Smooth muscle cell (in vitro differentiated cells): ENCODE data around the gene REEP6. TPM values are rescaled to one million over a fixed set of nuclear protein-coding genes. Genes with fewer than 3 reads are reported as not detected.

Experiments used
- DNase-seq: peaks from one replicate; lab custom pipeline; 2025; ENCODE audit not compliant: unreplicated experiment; lab: John Stamatoyannopoulos, UW
- H2AFZ ChIP-seq: fragments of 200-600 bp; sonication (generic); 2 replicates; pipeline ENCODE4 v1.6.0; 2016; ENCODE audit warnings: antibody characterized with exemption, low read depth, mild to moderate bottlenecking
- H3F3A ChIP-seq: fragments of 200-600 bp; sonication (generic); 2 replicates; pipeline ENCODE4 v1.6.0; 2017; ENCODE audit warnings: antibody characterized with exemption, low read depth
- H3K27ac ChIP-seq: fragments of 200-600 bp; sonication (generic); 2 replicates; pipeline ENCODE4 v1.5.1; 2016; ENCODE audit warnings: low read depth, mild to moderate bottlenecking
- H3K27me3 ChIP-seq: fragments of 200-600 bp; sonication (generic); 2 replicates; pipeline ENCODE4 v1.6.1; 2016; ENCODE audit warnings: low read depth, mild to moderate bottlenecking
- H3K36me3 ChIP-seq: fragments of 200-600 bp; sonication (generic); 2 replicates; pipeline ENCODE4 v1.5.1; 2016; ENCODE audit warnings: low read depth
- H3K4me1 ChIP-seq: fragments of 200-600 bp; sonication (generic); 2 replicates; pipeline ENCODE4 v1.5.1; 2016; ENCODE audit warnings: low read depth
- H3K4me2 ChIP-seq: fragments of 200-600 bp; sonication (generic); 2 replicates; pipeline ENCODE4 v1.6.0; 2016; ENCODE audit warnings: mild to moderate bottlenecking
- H3K4me3 ChIP-seq: fragments of 200-600 bp; sonication (generic); 2 replicates; pipeline ENCODE4 v1.5.1; 2016; ENCODE audit warnings: mild to moderate bottlenecking
- H3K79me2 ChIP-seq: fragments of 200-600 bp; sonication (generic); 2 replicates; pipeline ENCODE4 v1.6.0; 2016; ENCODE audit warnings: low read depth, mild to moderate bottlenecking
- H3K9ac ChIP-seq: fragments of 200-600 bp; sonication (generic); 2 replicates; pipeline ENCODE4 v1.6.0; 2016; ENCODE audit warnings: low read depth
- H3K9me3 ChIP-seq: fragments of 200-600 bp; sonication (generic); replicated peaks from 2 replicates; pipeline ENCODE4 v1.5.1; 2016; ENCODE audit warnings: low read depth
- H4K20me1 ChIP-seq: fragments of 200-600 bp; sonication (generic); 2 replicates; pipeline ENCODE4 v1.6.0; 2016; ENCODE audit warnings: low read depth
- CTCF ChIP-seq: fragments of 200-600 bp; sonication (generic); IDR thresholded peaks from 2 replicates; pipeline ENCODE4 v1.5.1; 2017; ENCODE audit warnings: borderline replicate concordance, mild to moderate bottlenecking, antibody characterized with exemption; ENCODE audit not compliant: insufficient read depth, poor library complexity, severe bottlenecking
- WGBS: methylation state at CpG from one replicate; pipeline ENCODE4 v1.1.7; 2016; ENCODE audit warnings: low lambda C conversion rate; 5-methylcytosine and 5-hydroxymethylcytosine counted together
- polyA plus RNA-seq: library from polyadenylated mRNA; unstranded; fragments of >200 nt; fragmentation: Nextera tagmentation; extraction: Ambion mirVana; gene quantifications from 2 replicates; pipeline ENCODE4 v1.2.1, GENCODE V29; 2016
- total RNA-seq: library from RNA; depleted of rRNA; stranded (reverse); fragments of >200 nt; gene quantifications from 2 replicates; pipeline ENCODE4 v1.2.3, GENCODE V29; 2014

Gene REEP6
- total and polyA plus RNA-seq, 2 experiments from 2014 or later = 7.0 to 15.1 TPM

- no peak for DNase-seq
- Histone ChIP-seq H3K4me3 (no peak overlapping the region), H3K9ac (no peak overlapping the region), H3K27ac (no peak overlapping the region), H3K4me2 (no peak overlapping the region), H2AFZ (no peak overlapping the region), H3K4me1 (peaks cover 9% of the 10 kb centered on the region), H3K9me3 (no peaks in the 10 kb centered on the region), H3K36me3 (no peaks in the 10 kb centered on the region), H3K27me3 (peaks cover 45% of the 10 kb centered on the region), H4K20me1 (peaks cover 39% of the 10 kb centered on the region), H3K79me2 (no peaks in the 10 kb centered on the region), H3F3A (no peaks in the 10 kb centered on the region)
- TF ChIP-seq CTCF = no peak
- 59% methylated on average over 47 of the region's 48 CpGs for WGBS
These were observed 33.8 kb upstream of the REEP6 start for GRCh38 chr19:1457031-1457739.

- Histone ChIP-seq H3K4me2 (no peak overlapping the region), H3K27ac (no peak overlapping the region), H3K36me3 (no peaks in the 10 kb centered on the region), H3K9ac (no peak overlapping the region), H2AFZ (no peak overlapping the region), H4K20me1 (peaks cover 42% of the 10 kb centered on the region), H3K9me3 (no peaks in the 10 kb centered on the region), H3K4me1 (peaks cover 2% of the 10 kb centered on the region), H3K79me2 (no peaks in the 10 kb centered on the region), H3F3A (no peaks in the 10 kb centered on the region), H3K27me3 (peaks cover 38% of the 10 kb centered on the region), H3K4me3 (no peak overlapping the region)
- DNase-seq = no peak
- TF ChIP-seq CTCF = no peak
- 92% methylated on average over 16 of the region's 16 CpGs for WGBS
These were observed 33.1 kb upstream of the REEP6 start for GRCh38 chr19:1457892-1458291.

- Histone ChIP-seq H2AFZ (no peak overlapping the region), H3K79me2 (no peaks in the 10 kb centered on the region), H3F3A (no peaks in the 10 kb centered on the region), H3K9ac (no peak overlapping the region), H3K27me3 (peaks cover 22% of the 10 kb centered on the region), H3K27ac (no peak overlapping the region), H3K9me3 (no peaks in the 10 kb centered on the region), H4K20me1 (peaks cover 56% of the 10 kb centered on the region), H3K4me3 (no peak overlapping the region), H3K4me1 (no peaks in the 10 kb centered on the region), H3K4me2 (no peak overlapping the region), H3K36me3 (no peaks in the 10 kb centered on the region)
- TF ChIP-seq CTCF = no peak
- DNase-seq = no peak
- WGBS = 82% methylated on average over 9 of the region's 9 CpGs
These were observed 31.5 kb upstream of the REEP6 start for GRCh38 chr19:1459479-1459878.
